Neuronal stem cell (in vitro differentiated cells): ENCODE measurements around the gene ABL1.

Source experiments
- DNase-seq: peaks from one replicate; pipeline ENCODE4 v3.0.0-alpha.2; 2013; ENCODE audit warnings: low spot score
- H2AFZ ChIP-seq: one replicate; pipeline ENCODE4 v1.6.1; 2013; ENCODE audit warnings: mild to moderate bottlenecking, low read length, inconsistent platforms
- H2AK5ac ChIP-seq: 2 replicates; pipeline ENCODE4 v1.6.1; 2013; ENCODE audit warnings: low read depth, mild to moderate bottlenecking, inconsistent platforms, low read length, moderate library complexity, mixed read lengths
- H2BK120ac ChIP-seq: 2 replicates; pipeline ENCODE4 v1.6.1; 2013; ENCODE audit warnings: low read depth, mild to moderate bottlenecking, inconsistent platforms, low read length, moderate library complexity, mixed read lengths
- H2BK12ac ChIP-seq: one replicate; pipeline ENCODE4 v1.6.1; 2013; ENCODE audit warnings: low read length, inconsistent platforms
- H2BK15ac ChIP-seq: 2 replicates; pipeline ENCODE4 v1.6.1; 2013; ENCODE audit warnings: mild to moderate bottlenecking, low read length, inconsistent platforms, mixed read lengths
- H2BK5ac ChIP-seq: one replicate; pipeline ENCODE4 v1.6.1; 2013; ENCODE audit warnings: inconsistent platforms, mild to moderate bottlenecking, low read length, moderate library complexity
- H3K14ac ChIP-seq: one replicate; pipeline ENCODE4 v1.6.1; 2013; ENCODE audit warnings: low read length, inconsistent platforms
- H3K18ac ChIP-seq: 2 replicates; pipeline ENCODE4 v1.6.1; 2013; ENCODE audit warnings: low read length, inconsistent platforms
- H3K23ac ChIP-seq: 2 replicates; pipeline ENCODE4 v1.6.1; 2013; ENCODE audit warnings: low read depth, mild to moderate bottlenecking, mixed read lengths, low read length, inconsistent platforms; ENCODE audit not compliant: poor library complexity
- H3K27ac ChIP-seq: replicated peaks from 3 replicates; pipeline ENCODE4 v1.5.1; 2013; ENCODE audit warnings: low read length, inconsistent platforms
- H3K27me3 ChIP-seq, 3 experiments: 2 replicates each; pipeline ENCODE4 v1.6.1; 2013; ENCODE audit warnings: low read length in 3 of 3, mild to moderate bottlenecking in 2 of 3, inconsistent platforms in 1 of 3, low read depth in 1 of 3, mixed read lengths in 1 of 3, moderate library complexity in 1 of 3; ENCODE audit not compliant: control insufficient read depth in 3 of 3, insufficient read depth in 3 of 3
- H3K36me3 ChIP-seq, 2 donors: replicated peaks in 1 of 2; 2 replicates each; pipeline ENCODE4 v1.6.1; 2013; ENCODE audit warnings: low read length in 2 of 2; ENCODE audit not compliant: control insufficient read depth in 2 of 2, insufficient read depth in 2 of 2
- H3K4ac ChIP-seq: 2 replicates; pipeline ENCODE4 v1.6.1; 2013; ENCODE audit warnings: inconsistent platforms, mild to moderate bottlenecking, low read length, moderate library complexity
- H3K4me1 ChIP-seq, 2 donors: 1 replicate in 1 of 2; 2 replicates in 1 of 2; pipeline ENCODE4 v1.6.1; 2013; ENCODE audit warnings: low read length in 2 of 2, low read depth in 1 of 2; ENCODE audit not compliant: control insufficient read depth in 2 of 2, insufficient read depth in 1 of 2
- H3K4me2 ChIP-seq: one replicate; pipeline ENCODE4 v1.6.1; 2013; ENCODE audit warnings: mild to moderate bottlenecking, low read length, inconsistent platforms; ENCODE audit not compliant: insufficient read depth, poor library complexity, severe bottlenecking
- H3K4me3 ChIP-seq, 2 donors: 2 replicates each; pipeline ENCODE4 v1.5.1; 2013; ENCODE audit warnings: low read length in 2 of 2, mild to moderate bottlenecking in 2 of 2, inconsistent platforms in 1 of 2, moderate library complexity in 1 of 2
- H3K79me1 ChIP-seq: one replicate; pipeline ENCODE4 v1.6.1; 2013; ENCODE audit warnings: low read depth, mild to moderate bottlenecking, inconsistent platforms, low read length, moderate library complexity
- H3K9ac ChIP-seq: one replicate; pipeline ENCODE4 v1.6.1; 2013; ENCODE audit warnings: mild to moderate bottlenecking, low read depth, low read length, inconsistent platforms; ENCODE audit not compliant: poor library complexity
- H3K9me3 ChIP-seq, 2 donors: replicated peaks in 1 of 2; 2 replicates each; pipeline versions ENCODE3 to v1.6.1; 2013; ENCODE audit warnings: low read length in 2 of 2, mild to moderate bottlenecking in 2 of 2, inconsistent platforms in 1 of 2, low read depth in 1 of 2, mixed read lengths in 1 of 2, moderate library complexity in 1 of 2; ENCODE audit not compliant: control insufficient read depth in 2 of 2, insufficient read depth in 1 of 2
- H4K8ac ChIP-seq: one replicate; pipeline ENCODE4 v1.6.1; 2013; ENCODE audit warnings: low read depth, mild to moderate bottlenecking, inconsistent platforms, low read length, moderate library complexity
- H4K91ac ChIP-seq: one replicate; pipeline ENCODE4 v1.6.1; 2013; ENCODE audit warnings: low read length, low read depth, mild to moderate bottlenecking, inconsistent platforms; ENCODE audit not compliant: poor library complexity
- WGBS, 2 donors: extraction: QIAGEN DNeasy Blood & Tissue Kit; methylation state at CpG; one replicate each; pipeline ENCODE4 v1.1.7; 2013; ENCODE audit warnings: missing lambda C conversion rate in 2 of 2, mixed read lengths in 1 of 2; ENCODE audit not compliant: insufficient read length in 2 of 2, insufficient replicate concordance in 1 of 2; ENCODE audit errors: extremely low coverage in 2 of 2; 5-methylcytosine and 5-hydroxymethylcytosine counted together

ABL1 gene

DNA sequence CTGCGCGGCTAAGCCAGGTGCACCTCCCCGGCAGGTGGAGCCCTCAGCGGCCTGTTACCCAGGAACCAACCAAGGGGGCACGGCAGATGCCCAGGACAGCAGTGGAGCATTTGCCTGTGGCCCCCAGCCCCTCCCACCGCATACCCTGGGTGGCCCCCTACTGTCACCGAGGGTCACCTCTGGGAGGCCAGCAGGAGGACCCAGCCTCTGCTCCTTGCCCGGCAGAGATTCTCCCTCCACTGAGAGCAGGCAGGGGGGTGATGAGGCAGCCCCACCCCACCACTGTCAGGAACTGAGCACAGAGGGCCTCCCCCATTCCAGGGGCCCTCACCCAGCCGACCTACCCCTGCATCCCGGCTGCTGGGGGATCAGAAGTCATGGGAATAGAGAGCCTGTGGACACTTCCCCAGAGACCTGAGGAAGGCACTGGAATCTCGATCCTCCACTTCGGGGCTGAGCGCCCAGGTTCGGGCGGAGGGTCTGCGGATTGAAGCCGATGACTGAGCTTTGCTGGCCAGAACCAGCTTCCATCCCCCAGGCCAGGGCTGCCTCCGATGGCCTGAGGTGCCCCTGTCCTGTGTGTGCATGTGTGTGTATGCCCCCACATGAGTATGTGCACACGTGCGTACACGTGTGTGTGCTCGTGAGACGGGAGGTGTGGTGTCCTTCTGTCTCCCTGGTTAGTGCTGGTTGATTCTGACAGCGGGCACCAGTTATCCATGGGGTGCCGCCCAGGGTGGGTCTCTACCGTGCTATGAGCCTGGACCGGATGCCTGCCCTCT lies 61.4 kb downstream of the ABL1 start, which contains the start of gene QRFP:
Gene QRFP (minus strand): TSS at position 580 of the 782 bp plus-strand sequence. CDS start 2,974 bp downstream, outside the sequence.
- Histone ChIP-seq H2BK5ac (no peak within 1 kb of the TSS), H2BK12ac (peak within 1 kb of the TSS; percentile 58), H2AFZ (no peak within 1 kb of the TSS), H3K27ac (no peak within 1 kb of the TSS), H3K9ac (peak within 1 kb of the TSS; percentile 78), H2BK120ac (no peak within 1 kb of the TSS), H3K9me3 (no peaks in the 10 kb centered on the region), H3K18ac (peak within 1 kb of the TSS; percentile 74), H2BK15ac (no peak within 1 kb of the TSS), H3K4me3 (peak within 1 kb of the TSS in 1 of 2 donors; percentile 58), H3K79me1 (peaks cover 4% of the 10 kb centered on the region), H3K4me2 (no peak within 1 kb of the TSS), H4K91ac (no peak within 1 kb of the TSS), H3K4ac (no peak within 1 kb of the TSS), H4K8ac (peak within 1 kb of the TSS; percentile 43), H3K23ac (peak within 1 kb of the TSS; percentile 97), H3K36me3 (peaks cover 5 to 29% of the 10 kb centered on the region in 2 donors), H3K27me3 (peaks cover 0 to 17% (median 0%) of the 10 kb centered on the region in 3 experiments), H3K4me1 (peaks cover 12 to 18% of the 10 kb centered on the region in 2 donors), H3K14ac (peak within 1 kb of the TSS; percentile 94), H2AK5ac (peak within 1 kb of the TSS; percentile 91)
- no CpG with 5 or more reads among the region's 27 CpGs for WGBS, 2 donors
- no peak for DNase-seq

DNA sequence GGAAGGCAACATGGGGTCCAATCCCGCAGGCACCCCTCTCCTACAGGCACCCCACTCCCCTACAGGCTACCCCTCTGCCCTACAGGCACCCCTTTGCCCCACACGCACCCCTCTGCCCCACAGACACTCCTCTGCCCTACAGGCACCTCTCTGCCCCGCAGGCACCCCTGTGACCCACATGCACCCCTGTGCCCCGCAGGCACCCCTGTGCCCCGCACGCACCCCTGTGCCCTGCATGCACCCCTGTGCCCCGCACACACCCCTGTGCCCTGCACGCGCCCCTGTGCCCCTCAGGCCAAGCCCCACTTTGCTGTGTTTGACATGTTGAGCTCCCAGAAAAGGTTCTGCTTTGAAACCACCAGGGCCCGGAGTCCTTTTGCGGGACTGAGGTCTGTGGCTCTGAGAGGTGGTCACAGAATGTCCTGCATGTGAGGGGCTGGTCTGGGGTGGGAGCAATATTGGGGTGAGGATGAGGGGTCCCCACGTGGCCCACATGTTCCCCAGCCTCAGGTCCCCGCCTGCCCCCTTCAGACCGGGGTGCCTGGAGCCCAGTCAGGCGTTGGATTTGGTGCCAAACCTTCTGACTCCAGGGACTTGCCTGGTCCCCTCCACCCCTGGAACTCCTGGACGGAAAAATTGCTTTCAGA lies 62.2 kb downstream of the ABL1 start:
- Histone ChIP-seq H2AK5ac (peak overlapping the region; percentile 70), H3K36me3 (peaks cover 5 to 21% of the 10 kb centered on the region in 2 donors), H3K18ac (peak overlapping the region; percentile 57), H3K27me3 (peaks cover 0 to 25% (median 0%) of the 10 kb centered on the region in 3 experiments), H3K27ac (no peak overlapping the region), H2BK5ac (no peak overlapping the region), H2BK12ac (no peak overlapping the region), H3K9ac (no peak overlapping the region), H4K91ac (no peak overlapping the region), H3K14ac (no peak overlapping the region), H3K4ac (no peak overlapping the region), H2AFZ (no peak overlapping the region), H3K4me1 (peaks cover 8 to 10% of the 10 kb centered on the region in 2 donors), H3K9me3 (no peaks in the 10 kb centered on the region), H3K23ac (peak overlapping the region; percentile 97), H2BK120ac (no peak overlapping the region), H4K8ac (no peak overlapping the region), H3K4me3 (no peak overlapping the region), H2BK15ac (no peak overlapping the region), H3K4me2 (no peak overlapping the region), H3K79me1 (peaks cover 2% of the 10 kb centered on the region)
- no CpG with 5 or more reads among the region's 16 CpGs for WGBS, 2 donors
- no peak for DNase-seq

DNA sequence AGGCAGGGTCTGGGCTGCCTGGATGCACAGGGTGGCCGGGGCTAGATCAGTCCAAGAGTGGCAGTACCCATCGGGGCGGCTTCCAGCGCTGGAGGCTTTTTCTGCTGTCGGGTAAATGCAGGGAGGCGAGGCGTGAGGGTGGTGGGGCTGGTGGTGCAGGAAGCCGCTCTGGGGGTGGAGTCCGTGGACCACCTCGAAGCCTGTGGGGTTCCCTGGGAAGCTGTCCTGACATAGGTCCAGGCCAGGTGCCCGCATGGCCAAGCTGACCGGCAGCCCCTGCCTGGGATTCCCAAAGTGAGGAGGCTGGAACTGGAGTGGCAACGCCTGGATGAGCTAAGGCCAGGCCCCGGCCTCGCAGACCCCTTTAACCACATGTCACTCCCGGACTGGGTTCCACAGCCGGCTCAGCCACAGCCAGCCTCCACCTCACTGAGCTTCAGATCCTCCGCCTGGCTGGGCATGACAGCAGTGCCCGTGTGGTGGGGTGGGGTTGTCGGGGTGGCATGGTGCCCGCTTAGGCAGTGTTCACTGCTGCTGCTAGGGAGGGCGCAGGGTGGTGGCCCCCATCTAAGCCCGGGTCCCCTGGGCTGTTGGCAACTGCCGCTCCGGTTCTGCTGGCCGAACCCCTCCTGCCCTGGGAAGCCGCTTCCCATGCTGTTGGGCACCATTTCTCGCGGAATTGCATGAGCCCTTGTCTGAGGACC lies 62.9 kb downstream of the ABL1 start:
- H2AK5ac ChIP-seq = peak overlapping the region; percentile 63
- H3K27ac ChIP-seq = no peak overlapping the region
- peak overlapping the region; percentile 94 for H3K14ac ChIP-seq
- peak overlapping the region; percentile 16 for H2BK12ac ChIP-seq
- no peak overlapping the region for H2AFZ ChIP-seq
- no peak overlapping the region for H2BK15ac ChIP-seq
- H3K4ac ChIP-seq = no peak overlapping the region
- peaks cover 0 to 33% (median 0%) of the 10 kb centered on the region in 3 experiments for H3K27me3 ChIP-seq
- no peak overlapping the region for H2BK5ac ChIP-seq
- no peaks in the 10 kb centered on the region for H3K9me3 ChIP-seq
- DNase-seq = no peak
- peak overlapping the region; percentile 64 for H3K18ac ChIP-seq
- H3K4me2 ChIP-seq = no peak overlapping the region
- H3K9ac ChIP-seq = no peak overlapping the region
- no peak overlapping the region for H2BK120ac ChIP-seq
- H3K4me3 ChIP-seq = no peak overlapping the region
- H3K79me1 ChIP-seq = peaks cover 2% of the 10 kb centered on the region
- peaks cover 7 to 8% of the 10 kb centered on the region in 2 donors for H3K4me1 ChIP-seq
- H4K8ac ChIP-seq = peak overlapping the region; percentile 43
- no CpG with 5 or more reads among the region's 29 CpGs for WGBS, 2 donors
- H4K91ac ChIP-seq = no peak overlapping the region
- peak overlapping the region; percentile 97 for H3K23ac ChIP-seq
- H3K36me3 ChIP-seq = peaks cover 5 to 14% of the 10 kb centered on the region in 2 donors
